Omental fat pad (tissue), 4 donors: ENCODE results near the gene AFAP1. TPM values are rescaled to one million over a fixed set of nuclear protein-coding genes. Genes with fewer than 3 reads are reported as not detected.

Experiments used
- ATAC-seq: fragments of 150-250 bp; one replicate; pipeline ENCODE4 v1.9.1; 2016; ENCODE audit warnings: mild to moderate bottlenecking, moderate library complexity; ENCODE audit not compliant: low FRiP score
- DNase-seq: peaks from one replicate; pipeline ENCODE4 v3.0.0-alpha.2; 2019; ENCODE audit warnings: low spot score
- total RNA-seq, 4 donors: library from RNA; depleted of rRNA; stranded (reverse); fragments of >200 nt; gene quantifications; one replicate each; pipeline ENCODE4 v1.1.0, GENCODE V29; 2016
- TF ChIP-seq, protein P1 (sequence below), 3 donors: fragments of 450-650 bp; IDR thresholded peaks; one replicate each; pipeline ENCODE4 v1.5.1; 2016 to 2017; ENCODE audit warnings: antibody characterized with exemption in 3 of 3, mild to moderate bottlenecking in 3 of 3, moderate library complexity in 2 of 3

The AFAP1 gene
- total RNA-seq, 4 donors from 2014 or later: 24.6 to 35.5 (median 26.9) TPM

DNA sequence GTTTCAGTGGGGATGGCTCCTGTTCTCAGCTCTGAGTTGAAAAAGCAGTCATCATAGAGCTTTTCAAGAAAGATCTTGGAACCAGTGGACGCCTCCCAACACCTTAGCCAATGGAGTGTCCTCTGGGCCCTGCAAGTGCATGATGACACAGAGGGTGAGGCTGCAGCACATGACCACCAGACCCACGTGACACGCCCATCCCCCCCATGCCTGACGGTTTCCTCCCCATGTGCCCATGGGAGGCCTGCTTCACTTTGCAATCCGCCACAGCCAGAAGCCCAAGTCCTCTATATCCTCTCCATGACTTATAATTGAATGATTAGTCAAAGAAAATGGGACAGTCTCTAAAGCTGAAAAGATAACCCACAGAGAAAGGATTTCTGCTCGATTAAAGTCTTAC is 187.0 kb downstream of the AFAP1 start:
- DNase-seq (no peak), ATAC-seq (no peak)
- TF ChIP-seq, protein P1, sequence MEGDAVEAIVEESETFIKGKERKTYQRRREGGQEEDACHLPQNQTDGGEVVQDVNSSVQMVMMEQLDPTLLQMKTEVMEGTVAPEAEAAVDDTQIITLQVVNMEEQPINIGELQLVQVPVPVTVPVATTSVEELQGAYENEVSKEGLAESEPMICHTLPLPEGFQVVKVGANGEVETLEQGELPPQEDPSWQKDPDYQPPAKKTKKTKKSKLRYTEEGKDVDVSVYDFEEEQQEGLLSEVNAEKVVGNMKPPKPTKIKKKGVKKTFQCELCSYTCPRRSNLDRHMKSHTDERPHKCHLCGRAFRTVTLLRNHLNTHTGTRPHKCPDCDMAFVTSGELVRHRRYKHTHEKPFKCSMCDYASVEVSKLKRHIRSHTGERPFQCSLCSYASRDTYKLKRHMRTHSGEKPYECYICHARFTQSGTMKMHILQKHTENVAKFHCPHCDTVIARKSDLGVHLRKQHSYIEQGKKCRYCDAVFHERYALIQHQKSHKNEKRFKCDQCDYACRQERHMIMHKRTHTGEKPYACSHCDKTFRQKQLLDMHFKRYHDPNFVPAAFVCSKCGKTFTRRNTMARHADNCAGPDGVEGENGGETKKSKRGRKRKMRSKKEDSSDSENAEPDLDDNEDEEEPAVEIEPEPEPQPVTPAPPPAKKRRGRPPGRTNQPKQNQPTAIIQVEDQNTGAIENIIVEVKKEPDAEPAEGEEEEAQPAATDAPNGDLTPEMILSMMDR (IDR thresholded peaks at IDR 0.05): no peak

DNA sequence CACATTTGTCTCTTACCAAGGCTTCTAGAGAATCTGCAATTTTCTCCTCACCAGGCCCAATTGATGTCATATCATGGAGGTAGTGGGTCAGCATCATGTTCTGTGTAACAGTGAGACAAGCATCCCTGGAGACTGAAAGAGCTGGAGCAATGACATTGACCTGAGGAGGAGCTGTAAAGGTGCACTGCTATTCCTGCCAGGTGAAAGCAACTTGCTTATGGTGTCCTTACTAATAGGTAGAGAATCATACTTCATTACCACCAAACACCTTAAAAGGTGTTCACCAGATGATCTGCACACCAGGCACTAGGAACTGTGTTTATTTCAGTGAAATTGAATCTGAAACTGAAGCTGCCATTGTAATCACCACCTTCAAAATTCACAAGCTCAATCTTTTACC is 188.7 kb downstream of the AFAP1 start:
- TF ChIP-seq, protein P1 (IDR thresholded peaks at IDR 0.05): no peak
- no peak for DNase-seq
- no peak for ATAC-seq

DNA sequence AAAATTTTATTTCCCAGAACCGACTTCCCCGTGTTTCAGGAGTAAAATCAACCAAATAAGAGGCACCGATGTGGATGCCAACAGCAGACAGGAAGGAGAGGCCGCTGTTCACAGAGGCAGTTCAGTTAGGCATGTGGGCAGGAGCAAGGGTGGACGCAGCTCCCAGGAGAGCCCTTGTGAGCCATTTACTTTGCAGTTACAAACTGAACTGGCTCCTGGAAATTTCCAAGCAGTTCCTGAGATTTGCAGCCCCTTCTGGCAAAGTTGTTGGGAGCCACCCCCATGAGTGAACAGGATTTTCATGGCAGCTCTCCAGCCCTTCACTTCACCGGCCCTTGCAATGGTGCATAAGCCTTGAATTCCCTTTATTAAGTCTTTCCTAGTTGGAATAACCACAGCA is 189.1 kb downstream of the AFAP1 start:
- DNase-seq (no peak), ATAC-seq (no peak)
- TF ChIP-seq, protein P1 (IDR thresholded peaks at IDR 0.05): no peak

DNA sequence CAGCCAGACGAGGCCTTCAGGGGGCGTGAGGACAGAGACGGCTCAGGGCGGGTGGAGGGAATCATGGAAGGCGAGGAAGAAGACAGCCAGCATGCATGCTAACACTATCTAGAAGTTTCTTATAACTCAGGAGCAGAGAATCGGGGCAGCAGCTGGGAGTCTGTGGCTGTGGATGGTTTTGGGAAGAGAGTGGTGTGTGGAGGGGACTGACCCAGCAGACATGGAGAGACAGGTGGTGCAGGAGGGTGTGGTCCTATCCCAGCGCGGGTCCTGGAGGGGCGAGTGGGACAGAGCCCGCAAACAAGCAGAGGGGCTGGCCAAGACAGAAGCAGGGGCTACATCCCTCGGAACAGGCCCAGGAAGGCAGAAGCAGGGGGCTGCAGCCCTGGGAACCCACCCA is 192.1 kb downstream of the AFAP1 start:
- no peak for DNase-seq
- TF ChIP-seq, protein P1 (IDR thresholded peaks at IDR 0.05): no peak
- ATAC-seq: no peak

DNA sequence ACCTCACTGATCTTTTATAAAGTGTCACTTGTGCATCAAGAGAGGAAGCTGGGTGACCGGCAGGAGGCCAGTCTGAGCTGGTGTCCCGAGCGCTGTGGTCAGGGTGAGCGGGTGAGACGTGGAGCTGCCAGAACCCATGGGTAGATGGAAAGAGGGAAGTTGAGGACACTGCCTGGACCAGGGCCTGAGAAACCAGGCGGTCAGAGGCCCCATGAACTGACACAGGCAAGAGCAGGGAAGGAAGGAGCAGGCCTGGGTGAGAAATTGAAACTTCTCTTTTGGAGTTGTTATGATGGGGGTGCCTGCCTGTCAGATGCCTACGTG is 192.6 kb downstream of the AFAP1 start:
- TF ChIP-seq, protein P1 (IDR thresholded peaks at IDR 0.05): no peak
- ATAC-seq: no peak
- DNase-seq: no peak

DNA sequence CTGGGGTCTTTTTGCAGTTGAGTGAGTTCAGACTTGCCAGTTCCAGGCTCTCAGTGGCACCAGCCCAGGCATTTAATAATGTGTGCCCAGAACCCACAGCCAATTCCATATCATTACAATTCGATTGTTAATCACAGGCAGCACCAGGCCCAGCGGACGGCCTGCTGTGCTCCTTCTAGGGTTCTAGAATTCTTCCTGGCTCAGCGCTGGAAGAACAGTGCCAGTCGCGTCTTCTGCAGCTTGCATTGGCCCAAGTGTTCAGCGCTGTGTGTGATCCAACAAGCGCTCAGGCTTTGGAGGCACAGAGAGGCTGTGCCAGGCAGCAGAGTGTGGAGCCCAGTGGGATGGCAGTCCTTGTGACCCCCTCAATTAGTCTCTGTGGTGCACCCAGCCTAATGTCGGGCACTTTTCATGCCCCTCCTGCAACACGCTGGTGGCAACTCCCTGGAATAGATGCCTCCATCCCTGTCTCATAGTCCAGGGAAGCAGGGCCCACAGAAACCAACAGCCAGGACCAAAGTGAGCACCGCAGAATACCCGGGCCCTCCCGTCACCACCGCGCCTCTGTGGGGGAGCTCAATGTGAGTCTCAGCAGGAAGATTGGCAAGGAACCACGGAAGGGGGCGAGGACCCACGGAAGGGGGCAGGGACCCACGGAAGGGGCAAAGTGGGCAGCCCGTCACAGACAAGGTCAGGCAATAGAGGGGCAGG is 193.2 kb downstream of the AFAP1 start:
- no peak for ATAC-seq
- TF ChIP-seq, protein P1 (IDR thresholded peaks at IDR 0.05): no peak
- DNase-seq: no peak

DNA sequence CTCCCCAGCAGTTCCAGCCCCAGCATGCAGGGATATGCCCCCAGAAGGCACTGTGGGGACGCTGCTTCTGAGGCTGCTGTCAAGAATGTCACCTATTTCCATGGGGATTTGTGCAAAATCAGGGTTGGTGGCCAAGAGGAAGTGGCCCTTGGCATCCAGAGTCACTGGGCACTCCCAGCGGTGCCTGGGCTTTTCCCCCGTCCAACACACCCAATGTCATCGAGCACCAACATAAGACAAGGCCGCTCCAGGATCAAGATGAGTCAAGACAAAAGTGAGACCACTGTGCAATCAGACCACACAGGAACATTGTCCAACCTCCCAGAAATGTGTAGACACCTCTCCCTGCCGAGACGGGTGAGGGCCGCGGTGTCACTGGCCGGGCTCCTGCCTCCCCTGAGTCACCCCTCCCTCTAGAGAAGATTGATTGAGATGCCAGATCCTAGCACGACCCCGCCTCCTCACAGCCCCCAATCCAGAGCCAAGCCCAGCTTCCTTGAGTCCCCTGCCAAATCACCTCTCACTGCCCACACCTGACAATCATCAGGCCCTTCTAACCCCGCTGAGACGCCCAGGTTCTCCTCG is 194.3 kb downstream of the AFAP1 start:
- TF ChIP-seq, protein P1 (IDR thresholded peaks at IDR 0.05): no peak

More for the DNA sequence above, 194.3 kb downstream of the AFAP1 start:
- DNase-seq (no peak), ATAC-seq (no peak)
